GM18907 (cell line): ENCODE measurements around the gene NSUN6.
"Not testable (repeated sequence)": the region's sequence is repeated elsewhere in the genome, so short reads cannot be mapped to it uniquely, and the experiment has no call there.

ENCODE experiments used
- ATAC-seq: cut with Tn5 transposase; IDR thresholded peaks from one replicate; pipeline ENCODE4 v1.9.1; 2021; ENCODE audit warnings: mild to moderate bottlenecking, moderate library complexity; ENCODE audit not compliant: unreplicated experiment

The NSUN6 gene

GRCh38 chr10:18611168-18611567 is 40.2 kb downstream of the NSUN6 start:
- no peak for ATAC-seq

DNA sequence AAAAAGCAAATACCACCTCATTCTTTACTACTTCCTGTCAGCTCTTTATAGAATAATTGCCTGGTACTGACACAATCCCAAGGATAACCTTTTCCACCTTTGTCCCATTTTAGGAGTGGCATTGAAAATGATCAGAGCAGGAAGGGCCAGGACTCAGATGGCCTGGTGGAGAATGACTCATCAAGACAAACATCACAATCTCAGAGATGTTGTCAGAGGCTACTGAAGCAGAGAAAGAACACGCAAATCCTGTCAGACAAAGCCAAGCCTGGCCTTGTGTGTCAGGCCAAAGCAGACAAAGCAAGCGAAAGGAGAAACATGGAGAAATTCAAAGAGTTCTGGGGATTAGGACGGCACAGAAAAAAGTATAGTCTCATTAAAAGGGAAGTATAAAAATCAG is 40.9 kb downstream of the NSUN6 start:
- ATAC-seq: no peak

- ATAC-seq: no peak
These were observed 42.8 kb downstream of the NSUN6 start for GRCh38 chr10:18608596-18608995.

- no peak for ATAC-seq
These were observed 43.6 kb downstream of the NSUN6 start for GRCh38 chr10:18607503-18608378.

DNA sequence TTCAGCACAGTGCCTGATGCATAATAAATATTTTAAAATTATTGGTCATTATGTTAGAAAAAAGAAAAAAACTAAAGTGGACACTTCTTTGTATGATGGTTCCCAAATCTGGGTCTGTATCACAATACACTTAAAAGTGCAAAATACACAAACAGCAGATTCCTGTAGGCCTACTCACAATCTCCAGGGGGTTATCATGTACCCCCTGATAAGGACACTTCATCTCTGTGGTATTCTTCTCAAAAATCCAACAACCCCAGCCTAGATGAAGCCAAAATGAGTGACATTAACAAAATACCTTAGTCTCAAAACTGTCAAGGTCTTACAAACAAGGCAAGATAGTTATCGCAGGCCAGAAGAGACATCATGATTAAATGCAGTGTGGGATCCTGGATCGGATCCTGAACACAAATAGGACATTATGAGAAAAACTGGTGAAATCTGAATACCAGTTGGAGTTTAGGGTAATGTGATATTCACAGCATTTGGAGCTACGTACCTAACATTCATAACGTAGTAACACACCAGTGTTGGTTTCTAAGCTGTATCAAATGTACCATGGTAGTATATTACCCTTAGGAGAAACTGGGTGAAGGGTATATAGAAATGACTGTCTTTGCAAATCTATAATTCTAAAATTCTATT is 45.2 kb downstream of the NSUN6 start:
- no peak for ATAC-seq

GRCh38 chr10:18601321-18601720 is 50.1 kb downstream of the NSUN6 start:
- no peak for ATAC-seq

DNA sequence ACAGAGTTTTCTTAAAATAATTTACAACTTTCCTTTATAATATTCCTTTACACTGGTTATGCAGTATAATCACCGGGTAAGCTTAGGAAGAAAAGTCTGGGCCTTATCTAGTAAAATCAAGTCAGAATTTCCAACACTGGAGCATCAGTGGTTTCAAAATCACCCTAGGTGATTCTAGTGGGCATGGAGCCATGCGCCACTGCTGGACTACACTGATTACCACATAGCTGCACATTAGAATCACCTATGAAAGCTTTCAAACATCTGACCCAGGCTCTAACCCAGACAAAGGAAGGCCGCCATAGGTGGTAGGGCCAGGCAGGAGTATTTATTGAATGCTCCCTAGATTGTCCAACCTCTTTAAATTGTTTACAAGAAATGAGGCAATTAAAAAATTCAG is 52.0 kb downstream of the NSUN6 start:
- ATAC-seq: no peak

GRCh38 chr10:18594574-18595156 is 56.7 kb downstream of the NSUN6 start:
- no peak for ATAC-seq

GRCh38 chr10:18591141-18591540 is 60.2 kb downstream of the NSUN6 start:
- ATAC-seq: not testable (repeated sequence)

- not testable (repeated sequence) for ATAC-seq
These were observed 64.8 kb downstream of the NSUN6 start for GRCh38 chr10:18586637-18587036.

- peak; percentile 41 for ATAC-seq
These were observed 67.7 kb downstream of the NSUN6 start for GRCh38 chr10:18583575-18584270.

GRCh38 chr10:18582803-18583202 is 68.6 kb downstream of the NSUN6 start:
- no peak for ATAC-seq

DNA sequence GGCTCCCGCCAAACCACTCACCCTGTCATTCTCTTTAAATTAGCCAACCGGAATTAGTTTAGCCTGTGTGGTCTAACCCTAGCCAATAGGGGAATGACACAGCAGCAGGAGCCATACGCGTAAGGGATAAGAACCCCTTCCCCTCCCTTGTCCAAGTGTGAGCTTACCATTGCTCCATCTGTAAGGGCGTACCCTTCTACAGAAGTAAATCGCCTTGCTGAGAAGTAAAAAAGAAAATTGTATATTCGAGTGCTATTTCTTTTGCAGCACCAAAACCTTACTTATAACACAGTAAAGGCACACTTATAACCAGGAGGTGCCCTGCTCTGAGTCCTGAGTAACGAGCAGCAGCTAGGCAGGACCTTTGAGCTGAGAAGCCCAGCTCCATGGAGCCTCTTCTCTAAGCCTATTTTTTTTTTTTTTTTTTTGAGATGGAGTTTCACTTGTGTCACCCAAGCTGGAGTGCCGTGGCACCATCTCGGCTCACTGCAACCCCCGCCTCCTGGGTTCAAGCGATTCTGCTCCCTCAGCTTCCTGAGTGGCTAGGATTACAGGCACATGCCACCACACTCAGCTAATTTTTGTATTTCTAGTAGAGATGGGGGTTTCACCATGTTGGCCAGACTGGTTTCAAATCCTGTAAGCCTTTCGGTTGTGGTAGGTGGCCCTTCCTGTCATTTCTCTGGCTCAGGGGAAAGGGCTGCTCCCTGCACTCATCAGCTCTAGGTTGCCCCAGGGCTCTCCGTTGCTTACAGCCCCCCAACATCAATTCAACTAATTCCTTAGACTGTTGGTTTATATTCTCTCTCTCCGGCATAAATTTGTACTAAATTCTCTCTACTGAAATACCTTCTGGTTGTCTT is 73.3 kb downstream of the NSUN6 start:
- ATAC-seq: no peak

DNA sequence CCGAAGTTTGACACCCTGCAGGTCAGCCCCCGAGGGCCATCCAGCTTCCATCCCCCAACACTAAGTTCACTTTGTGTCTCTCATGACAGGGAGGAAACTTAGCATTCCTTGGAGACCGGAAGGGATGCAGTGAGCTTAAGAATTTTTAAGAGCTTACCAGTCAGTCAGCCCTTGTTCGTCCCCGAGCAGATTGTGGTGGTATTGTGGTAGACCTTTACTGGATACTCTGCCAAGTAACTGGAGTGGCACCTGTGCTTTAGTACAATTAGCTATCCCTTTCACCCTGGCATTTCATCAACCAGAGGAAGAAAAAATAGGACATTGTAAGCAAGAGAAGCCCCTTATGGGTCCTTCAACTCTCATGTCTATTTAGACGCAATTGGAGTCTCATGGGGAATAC is 74.8 kb downstream of the NSUN6 start:
- no peak for ATAC-seq

DNA sequence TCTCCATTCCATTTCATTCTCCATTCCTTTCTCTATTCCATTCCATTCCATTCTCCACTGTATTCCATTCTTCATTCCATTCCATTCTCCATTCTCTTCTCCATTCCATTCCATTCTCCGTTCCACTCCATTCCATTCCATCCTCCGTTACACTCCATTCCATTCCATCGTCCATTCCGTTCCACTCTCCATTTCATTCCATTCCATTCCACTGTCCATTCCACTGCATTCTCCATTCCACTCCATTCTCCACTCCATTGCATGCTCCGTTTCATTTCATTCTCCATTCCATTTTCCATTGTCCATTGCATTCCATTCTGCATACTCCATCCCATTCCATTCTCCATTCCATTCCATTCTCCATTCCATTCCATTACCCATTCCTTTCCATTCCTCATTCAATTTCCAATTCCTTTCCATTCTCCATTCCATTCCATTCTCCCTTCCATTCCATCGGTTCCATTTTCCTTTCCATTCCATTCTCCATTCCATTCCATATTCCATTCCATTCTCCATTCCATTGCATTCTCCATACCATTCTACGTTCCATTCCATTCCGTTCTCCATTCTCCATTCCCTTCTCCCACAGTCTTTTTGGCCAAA is 78.3 kb downstream of the NSUN6 start:
- ATAC-seq: no peak

DNA sequence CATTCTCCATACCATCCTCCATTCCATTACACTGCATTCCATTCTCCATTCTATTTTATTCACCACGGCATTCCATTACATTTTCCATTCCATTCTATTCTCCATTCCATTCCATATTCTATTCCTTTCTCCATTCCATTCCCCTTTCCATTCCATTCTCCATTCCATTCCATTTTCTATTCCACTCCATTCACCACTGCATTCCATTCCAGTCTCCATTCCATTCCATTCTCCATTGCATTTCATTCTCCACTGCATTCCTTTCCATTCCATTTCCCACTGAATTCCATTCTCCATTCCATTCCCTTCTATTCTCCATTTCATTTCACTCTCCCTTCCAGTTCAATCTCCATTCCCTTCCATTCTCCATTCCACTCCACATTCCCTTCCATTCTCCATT is 79.6 kb downstream of the NSUN6 start:
- ATAC-seq: no peak

GRCh38 chr10:18571076-18571475 is 80.3 kb downstream of the NSUN6 start:
- no peak for ATAC-seq

- not testable (repeated sequence) for ATAC-seq
These were observed 81.0 kb downstream of the NSUN6 start for GRCh38 chr10:18570386-18570785.

DNA sequence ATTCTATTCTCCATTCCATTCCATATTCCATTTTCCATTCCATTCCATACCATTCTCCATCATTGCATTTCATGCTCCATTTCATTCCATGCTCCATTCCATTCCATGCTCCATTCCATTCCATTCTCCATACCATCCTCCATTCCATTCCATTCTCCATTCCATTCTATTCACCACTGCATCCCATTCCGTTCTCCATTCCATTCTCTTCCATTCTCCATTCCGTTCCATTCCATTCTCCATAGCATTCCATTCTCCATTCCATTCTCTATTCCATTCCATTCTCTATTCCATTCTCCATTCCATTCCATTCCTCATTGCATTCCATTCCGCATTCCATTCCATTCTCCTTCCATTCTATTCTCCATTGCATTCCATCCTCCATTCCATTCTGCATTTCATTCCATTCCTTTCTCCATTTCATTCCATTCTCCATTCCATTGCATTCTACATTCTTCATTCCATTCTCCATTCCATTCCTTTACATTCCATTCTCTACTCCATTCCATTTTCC is 84.0 kb downstream of the NSUN6 start:
- no peak for ATAC-seq

- ATAC-seq: no peak
These were observed 85.2 kb downstream of the NSUN6 start for GRCh38 chr10:18566177-18566576.
